Tongue (tissue), 2 donors: ENCODE data around the gene ABTB1. TPM values are rescaled to one million over a fixed set of nuclear protein-coding genes. Genes with fewer than 3 reads are reported as not detected.

Source experiments
- DNase-seq: peaks from one replicate; pipeline ENCODE4 v3.0.0-alpha.2; 2015
- total RNA-seq: library from RNA; depleted of rRNA; stranded (reverse); fragments of >200 nt; gene quantifications from one replicate; pipeline ENCODE4 v1.2.3, GENCODE V29; 2014

Gene ABTB1
- total RNA-seq, 1 donor from 2014 or later = 20.0 TPM

GRCh38 chr3:127720985-127721935 lies 48.5 kb downstream of the ABTB1 start:
- DNase-seq = no peak

- DNase-seq = no peak
These were observed 49.5 kb downstream of the ABTB1 start for GRCh38 chr3:127722091-127722784.

- no peak for DNase-seq
These were observed 50.3 kb downstream of the ABTB1 start for GRCh38 chr3:127723011-127723567.

GRCh38 chr3:127726894-127727293 lies 54.1 kb downstream of the ABTB1 start:
- no peak for DNase-seq

GRCh38 chr3:127728417-127729015 lies 55.8 kb downstream of the ABTB1 start:
- DNase-seq = no peak

- DNase-seq = no peak
These were observed 56.9 kb downstream of the ABTB1 start for GRCh38 chr3:127729556-127730056.

- DNase-seq = no peak
These were observed 57.4 kb downstream of the ABTB1 start for GRCh38 chr3:127730171-127730570.

Other genes starting within 250 kb of the ABTB1 start
- gene TPRA1, start 82.2 kb upstream of the ABTB1 start, total RNA-seq = 14.1 TPM
- 48.3 TPM for gene MCM2, start 74.5 kb upstream of the ABTB1 start, total RNA-seq
- gene PODXL2, start 43.8 kb upstream of the ABTB1 start, total RNA-seq = 9.2 TPM
- 36.4 TPM for gene MGLL, start 149.6 kb downstream of the ABTB1 start, total RNA-seq
- gene KBTBD12, start 242.3 kb downstream of the ABTB1 start, total RNA-seq = 38.2 TPM